OCI-LY3 (cell line): ENCODE data around the gene NOBOX.

ENCODE experiments used
- EZH2phosphoT487 ChIP-seq: fragments of 200-600 bp; shearing (Covaris generic); IDR thresholded peaks from 2 replicates; pipeline ENCODE4 v1.6.1; 2018; ENCODE audit warnings: antibody characterized with exemption, mixed run types, low read depth
- TF ChIP-seq, protein P1 (sequence below): fragments of 200-600, 300-600 bp; sonication (generic); IDR thresholded peaks from 2 replicates; pipeline ENCODE4 v1.5.1; 2014; ENCODE audit warnings: antibody characterized with exemption, low read length, low read depth

DNA sequence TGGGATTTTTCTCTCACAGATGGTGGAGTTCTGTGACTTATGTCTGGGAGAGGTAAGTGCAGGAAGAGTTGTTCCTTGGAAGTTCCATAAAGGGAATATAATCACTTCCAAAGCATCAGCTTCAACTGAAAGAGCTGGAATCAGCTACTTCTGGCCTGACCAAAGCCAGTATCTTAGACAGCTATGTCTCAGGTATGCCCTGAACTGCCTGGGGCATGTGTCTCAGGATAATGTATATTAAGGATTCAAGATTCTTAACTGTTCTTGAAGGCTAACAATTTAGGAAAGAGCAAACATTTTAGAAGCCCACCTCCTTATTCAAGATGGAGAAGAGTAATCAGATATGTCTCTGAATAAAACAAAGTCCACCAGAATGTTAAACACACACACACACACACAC, 12.4 kb upstream of the NOBOX start:
- TF ChIP-seq, protein P1, sequence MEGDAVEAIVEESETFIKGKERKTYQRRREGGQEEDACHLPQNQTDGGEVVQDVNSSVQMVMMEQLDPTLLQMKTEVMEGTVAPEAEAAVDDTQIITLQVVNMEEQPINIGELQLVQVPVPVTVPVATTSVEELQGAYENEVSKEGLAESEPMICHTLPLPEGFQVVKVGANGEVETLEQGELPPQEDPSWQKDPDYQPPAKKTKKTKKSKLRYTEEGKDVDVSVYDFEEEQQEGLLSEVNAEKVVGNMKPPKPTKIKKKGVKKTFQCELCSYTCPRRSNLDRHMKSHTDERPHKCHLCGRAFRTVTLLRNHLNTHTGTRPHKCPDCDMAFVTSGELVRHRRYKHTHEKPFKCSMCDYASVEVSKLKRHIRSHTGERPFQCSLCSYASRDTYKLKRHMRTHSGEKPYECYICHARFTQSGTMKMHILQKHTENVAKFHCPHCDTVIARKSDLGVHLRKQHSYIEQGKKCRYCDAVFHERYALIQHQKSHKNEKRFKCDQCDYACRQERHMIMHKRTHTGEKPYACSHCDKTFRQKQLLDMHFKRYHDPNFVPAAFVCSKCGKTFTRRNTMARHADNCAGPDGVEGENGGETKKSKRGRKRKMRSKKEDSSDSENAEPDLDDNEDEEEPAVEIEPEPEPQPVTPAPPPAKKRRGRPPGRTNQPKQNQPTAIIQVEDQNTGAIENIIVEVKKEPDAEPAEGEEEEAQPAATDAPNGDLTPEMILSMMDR, result no peak
- no peak for TF ChIP-seq EZH2phosphoT487
